Activated naive CD4-positive, alpha-beta T cell treated with Interleukin-2 at 50 U/mL for 16 hours (primary cell): Measurements from ENCODE around the gene CNTNAP4.

Experiments
- DNase-seq: peaks from one replicate; pipeline ENCODE4 v3.0.0-alpha.2; 2020

The CNTNAP4 gene

DNA sequence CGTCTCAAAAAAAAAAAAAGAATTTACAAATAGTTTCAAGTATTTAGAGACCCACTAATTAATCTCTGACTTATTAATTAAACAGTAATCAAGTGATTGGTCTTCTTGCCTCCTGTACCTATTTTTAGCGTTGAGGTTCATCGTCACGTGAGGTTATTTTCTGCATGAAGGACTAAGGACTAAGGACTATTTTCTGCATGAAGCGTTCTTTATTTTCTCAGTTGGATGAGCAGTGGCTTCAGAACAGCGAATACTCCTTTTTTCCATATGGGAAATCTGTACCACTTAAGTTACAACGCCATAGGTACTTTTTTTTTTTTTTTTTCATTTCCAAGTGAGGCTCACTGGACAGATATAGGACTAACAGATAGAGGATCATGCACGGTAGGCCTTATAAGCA, 224.9 kb downstream of the CNTNAP4 start:
- DNase-seq: no peak

DNA sequence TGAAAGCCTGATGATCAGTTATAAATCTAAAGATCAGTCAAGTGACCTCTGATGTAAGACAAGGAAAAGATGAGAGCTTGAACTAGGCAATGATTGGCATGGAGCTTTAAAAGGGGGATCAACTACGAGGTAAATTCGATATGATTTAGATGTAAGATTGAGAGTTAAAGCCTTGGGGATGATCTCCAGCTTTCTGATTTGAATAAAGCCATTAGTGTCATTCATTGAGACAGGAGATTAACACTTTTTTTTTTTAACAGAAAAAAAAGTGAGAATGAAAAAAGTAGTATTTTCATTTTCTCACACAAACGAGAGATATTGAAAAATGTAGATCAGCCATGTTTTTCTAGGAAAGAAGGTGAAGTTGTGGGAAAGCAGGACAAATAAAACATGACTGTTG, 225.4 kb downstream of the CNTNAP4 start:
- no peak for DNase-seq

DNA sequence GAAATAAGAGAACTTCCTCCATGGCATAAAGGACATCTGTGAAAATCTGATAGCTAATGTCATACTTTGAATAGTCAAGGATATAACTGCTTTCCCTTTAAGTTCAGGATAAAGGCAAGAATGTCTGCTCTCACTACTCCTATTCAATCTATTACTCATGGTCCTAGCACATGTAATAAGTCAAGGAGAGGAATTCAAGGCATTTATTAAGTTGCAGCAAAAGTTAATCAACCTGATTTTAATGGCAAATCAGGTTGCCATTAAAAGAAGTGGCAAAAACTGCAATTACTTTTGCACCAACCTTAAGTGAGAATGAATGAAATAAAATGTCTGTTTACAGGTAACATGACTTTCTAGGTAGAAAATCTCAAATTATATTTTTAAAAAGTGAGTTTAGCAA, 225.9 kb downstream of the CNTNAP4 start:
- no peak for DNase-seq

DNA sequence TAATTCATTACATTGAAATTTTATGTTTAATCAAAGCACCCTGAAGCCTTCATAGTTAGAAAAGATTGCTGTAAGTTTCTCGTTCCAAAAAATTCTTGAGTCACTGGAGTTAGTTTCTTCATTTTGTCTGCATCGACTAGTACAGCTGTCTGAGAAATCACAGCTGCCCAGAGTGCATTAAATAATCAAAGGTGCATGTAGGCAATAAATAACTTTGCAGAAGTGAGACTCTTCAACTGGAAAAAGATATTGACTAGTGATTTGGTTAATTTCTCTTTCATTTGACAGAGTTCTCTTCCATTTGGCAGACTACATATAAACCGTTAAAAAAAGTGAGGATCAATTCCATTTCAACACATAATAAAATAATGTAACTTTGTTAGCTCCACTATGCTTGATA, 234.0 kb downstream of the CNTNAP4 start:
- no peak for DNase-seq

DNA sequence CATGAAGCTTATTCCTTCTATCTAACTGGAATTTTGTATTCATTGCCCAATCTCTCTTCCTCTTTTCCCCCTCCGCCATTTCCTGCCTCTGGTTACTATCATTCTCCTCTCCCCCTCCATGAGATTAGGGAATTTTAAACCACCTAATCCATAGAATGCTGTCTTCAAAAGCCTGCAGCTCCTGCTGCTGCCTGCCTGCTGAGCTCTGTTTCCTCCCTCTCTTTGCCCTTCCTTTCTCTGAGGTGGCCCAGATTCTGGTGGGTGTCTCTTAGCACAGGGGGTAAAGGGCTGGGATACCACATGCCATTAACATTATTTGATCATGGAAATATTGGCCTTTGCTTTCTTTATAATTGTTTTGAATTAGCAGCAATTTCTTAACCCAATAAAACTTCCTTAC, 241.6 kb downstream of the CNTNAP4 start:
- DNase-seq: no peak

DNA sequence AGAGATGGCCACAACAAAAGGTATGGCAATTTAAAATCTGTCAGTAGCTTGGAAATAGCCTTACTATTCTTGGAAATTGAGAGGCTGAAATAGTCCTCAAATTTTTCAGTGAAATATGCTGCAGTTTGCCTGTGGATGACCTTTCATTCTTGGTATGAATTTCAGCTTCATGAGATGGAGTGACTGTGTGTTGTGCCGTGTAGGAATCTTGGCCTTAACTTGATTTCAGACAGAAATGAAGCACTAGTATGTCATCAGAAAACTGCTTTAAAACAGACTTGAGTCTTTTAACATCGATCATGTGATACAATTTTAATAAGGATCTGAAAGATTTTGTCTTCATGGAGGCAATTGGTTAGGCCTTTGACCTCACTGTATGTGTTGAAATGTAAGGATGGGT, 247.2 kb downstream of the CNTNAP4 start:
- DNase-seq: no peak

DNA sequence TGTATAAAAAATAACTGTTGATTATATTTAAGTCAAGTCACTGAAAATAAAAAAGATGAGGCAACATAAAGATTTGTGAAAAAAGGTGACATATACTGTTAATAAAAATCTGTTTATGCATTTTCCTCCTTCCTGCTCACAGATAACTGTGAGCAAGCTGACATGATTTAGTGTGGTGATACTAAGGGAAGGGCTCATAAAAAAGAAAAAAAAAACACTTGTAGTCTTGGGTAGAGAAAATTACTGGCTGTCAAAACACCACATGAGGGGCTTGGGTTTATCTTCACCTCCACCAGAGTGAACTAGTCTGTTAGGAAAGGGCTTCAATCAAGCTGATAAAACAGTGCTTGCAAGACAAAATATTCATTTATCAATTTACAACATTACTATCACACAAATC, 247.6 kb downstream of the CNTNAP4 start:
- no peak for DNase-seq

DNA sequence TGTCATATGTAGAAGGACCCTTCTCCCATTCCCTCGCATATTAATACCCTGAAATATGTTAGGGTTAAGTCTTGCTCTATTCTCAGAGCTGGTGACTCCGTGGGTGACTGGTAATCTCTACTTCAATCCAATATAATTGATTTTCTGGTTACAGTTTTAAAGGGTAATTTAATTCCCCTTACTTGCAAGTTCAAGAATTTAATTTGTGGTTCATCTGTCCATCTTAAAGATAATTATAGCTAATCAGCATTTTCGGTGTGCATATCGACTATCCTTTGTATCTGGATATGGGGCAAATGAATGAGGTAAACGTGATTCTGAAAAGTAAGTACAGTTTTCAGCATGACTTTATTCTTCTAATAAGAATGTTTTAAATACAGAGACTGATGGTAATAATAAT, 250.0 kb downstream of the CNTNAP4 start:
- no peak for DNase-seq

DNA sequence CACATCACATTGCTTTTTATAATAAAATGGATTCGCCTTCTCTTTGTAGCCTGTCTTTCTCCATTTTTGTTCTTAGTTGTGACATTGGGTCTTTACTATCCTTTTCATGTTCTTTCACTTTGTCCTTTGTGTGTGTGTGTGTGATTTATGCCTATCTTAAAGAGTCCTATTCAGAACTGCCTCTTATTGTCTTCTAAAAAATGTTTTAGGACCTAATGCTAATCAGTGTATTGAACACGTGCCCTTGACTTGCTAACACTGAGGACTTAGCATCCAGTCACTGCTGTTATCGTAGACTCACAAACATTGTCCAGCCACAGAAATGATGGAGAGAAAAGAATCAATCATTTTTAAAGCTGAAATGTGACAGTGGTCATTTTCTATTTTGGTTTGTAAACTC, 251.9 kb downstream of the CNTNAP4 start:
- no peak for DNase-seq

DNA sequence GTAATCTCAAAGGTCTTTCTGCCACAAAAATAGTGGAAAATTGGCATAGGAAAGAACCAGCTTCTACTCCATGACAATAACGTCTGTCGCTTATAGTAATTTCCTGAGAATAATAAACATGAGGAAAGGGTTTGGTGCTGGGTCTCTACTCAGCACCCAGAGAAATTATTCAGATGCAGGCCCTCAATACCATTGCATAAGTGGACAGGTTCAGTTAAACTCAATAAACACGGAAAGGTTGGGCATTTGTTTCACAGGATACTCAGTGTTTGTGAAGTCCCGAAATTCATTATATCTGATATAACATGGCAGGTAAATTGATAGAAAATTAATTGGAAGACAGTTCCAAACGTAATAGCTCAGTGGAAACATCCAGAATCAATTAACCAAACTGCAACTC, 254.0 kb downstream of the CNTNAP4 start:
- DNase-seq: no peak

DNA sequence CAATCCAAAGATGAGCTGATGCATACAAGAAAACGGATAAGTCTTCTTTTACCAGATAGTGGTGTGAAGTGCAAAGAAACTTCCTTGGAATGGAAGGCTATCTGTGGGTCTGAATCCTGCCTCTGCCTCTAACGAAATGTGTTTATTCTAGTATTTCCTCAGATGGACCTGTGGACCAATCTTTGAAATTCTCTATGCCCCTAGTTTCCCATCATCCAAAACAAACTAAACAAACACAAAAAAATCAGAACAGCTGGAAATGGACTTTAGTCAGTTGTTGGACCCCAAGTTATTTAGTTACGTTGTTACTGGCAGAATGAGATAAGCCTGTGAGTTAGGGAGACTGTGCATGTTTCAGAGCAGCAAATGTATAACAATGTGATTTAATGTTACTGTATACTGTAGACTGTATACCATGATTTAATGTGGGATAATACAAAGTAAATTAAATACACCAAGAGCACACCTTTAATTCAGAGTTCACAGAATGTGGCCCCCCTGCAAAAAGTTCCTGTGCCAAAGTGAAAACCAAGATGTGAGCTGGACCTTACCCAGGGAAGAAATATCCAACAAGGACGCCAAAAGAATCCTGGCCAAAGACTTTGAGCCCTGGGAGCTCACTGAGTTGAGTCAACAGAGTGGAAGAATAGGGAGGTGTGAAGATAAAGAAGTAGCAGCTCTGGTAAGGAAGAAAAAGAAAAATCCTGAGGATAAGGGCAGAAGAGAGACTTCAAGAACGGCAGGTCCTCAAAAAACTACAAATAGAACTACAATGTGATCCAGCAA, 255.2 kb downstream of the CNTNAP4 start:
- DNase-seq: no peak

DNA sequence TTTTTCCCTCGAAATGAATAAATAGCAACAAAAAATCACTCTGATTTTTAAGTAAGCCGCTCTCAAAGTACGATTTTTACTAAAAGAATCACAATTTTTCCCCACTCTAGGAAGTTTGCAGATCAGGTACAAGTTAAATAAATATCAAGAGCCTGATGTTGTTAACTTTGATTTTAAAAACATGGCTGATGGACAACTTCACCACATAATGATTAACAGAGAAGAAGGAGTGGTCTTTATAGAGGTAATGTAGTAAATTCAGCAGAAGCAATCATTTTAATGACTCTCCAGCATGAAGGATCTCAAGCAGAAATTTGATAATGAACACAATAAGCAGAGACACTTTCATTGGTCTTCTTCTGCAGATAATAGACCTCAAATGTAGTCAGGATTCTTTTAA, 262.4 kb downstream of the CNTNAP4 start:
- DNase-seq: no peak

DNA sequence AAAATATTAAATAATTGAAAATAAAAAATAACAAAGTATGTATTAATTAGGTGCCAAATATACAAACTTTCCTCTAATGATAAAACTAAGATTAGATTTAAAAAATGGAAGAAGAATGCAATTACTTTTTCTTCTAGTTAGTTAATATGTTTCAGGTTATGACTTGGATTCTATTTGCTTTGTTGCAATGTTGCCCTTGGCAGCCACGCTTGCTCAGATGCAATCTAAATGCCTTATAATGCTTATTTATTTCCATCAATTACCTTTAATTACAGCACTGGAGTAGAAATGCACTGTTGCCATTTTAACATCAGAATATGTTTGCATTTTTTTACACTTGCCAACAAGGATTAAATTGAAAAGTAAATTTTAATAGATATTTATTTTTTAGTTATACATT, 263.9 kb downstream of the CNTNAP4 start:
- DNase-seq: no peak

DNA sequence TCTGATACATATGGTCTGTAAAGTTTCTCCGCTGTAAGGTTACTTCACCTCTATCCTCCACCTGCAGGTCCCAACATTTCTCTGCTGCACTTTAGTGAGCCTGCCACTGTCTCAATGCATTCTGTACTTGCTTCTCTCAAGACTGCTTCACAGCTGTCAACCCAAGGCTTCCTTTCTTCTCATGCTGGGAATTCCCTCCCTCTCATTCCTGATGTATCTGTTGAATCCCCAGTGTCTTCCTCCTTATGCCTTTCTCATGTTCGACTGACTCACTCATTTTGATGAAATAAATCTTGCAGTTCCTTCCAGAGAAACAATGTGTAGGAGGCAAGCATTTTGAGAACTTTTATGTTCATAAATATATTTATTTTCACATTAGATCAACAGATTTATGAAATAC, 288.3 kb downstream of the CNTNAP4 start:
- no peak for DNase-seq

DNA sequence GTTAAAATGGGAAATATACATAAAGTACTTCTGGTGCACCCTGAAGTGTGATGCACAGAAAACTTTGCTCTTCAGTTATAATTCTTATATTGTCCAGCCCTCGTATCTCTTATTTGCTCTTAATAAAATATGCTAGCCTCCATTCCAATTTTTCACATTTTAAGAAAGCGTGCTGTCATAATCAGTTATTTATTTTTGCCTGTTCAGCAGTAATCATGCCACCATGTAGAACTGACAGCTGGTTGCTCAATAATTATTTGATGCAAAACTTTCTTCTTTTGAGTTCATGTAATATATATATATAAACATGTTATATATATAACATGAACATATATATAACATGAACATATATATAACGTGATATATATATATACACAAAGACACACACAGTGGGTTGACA, 294.6 kb downstream of the CNTNAP4 start:
- no peak for DNase-seq

DNA sequence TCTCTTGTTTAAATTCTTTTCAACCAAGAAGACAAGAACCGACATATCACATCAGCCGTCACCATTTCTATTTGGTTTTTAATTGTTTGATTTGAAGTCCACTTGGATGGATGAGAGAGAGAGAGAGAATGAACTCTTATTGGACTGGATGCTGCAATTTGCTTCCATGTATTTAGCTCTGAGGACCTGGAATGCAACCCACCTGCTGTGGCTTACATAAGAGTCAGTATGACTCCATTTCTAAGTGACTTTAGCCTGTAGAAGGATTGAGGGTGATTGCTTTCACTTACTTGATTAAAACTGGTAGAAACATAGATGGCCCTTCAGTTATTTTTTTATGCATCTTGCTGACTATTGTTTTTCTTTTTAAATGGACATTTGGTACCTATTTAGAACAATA, 296.1 kb downstream of the CNTNAP4 start:
- no peak for DNase-seq

DNA sequence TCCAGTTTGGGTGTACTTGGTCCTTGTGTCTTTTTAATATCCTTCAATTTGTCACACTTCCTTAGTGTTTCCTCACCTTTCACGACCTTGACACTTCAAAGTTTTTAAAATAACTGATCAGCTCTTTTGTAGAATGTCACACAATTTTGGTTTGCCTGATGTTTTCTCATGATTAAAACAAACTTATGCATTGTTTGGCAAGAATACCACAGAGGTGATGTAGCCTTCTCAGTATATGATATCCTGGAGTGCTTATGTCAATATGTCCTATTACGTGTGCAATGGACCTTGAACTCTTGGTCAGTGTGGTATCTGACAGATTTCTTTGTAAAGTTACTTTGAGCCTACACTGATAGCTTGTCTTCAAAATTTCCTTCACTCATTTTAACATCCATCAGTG, 297.4 kb downstream of the CNTNAP4 start:
- no peak for DNase-seq

DNA sequence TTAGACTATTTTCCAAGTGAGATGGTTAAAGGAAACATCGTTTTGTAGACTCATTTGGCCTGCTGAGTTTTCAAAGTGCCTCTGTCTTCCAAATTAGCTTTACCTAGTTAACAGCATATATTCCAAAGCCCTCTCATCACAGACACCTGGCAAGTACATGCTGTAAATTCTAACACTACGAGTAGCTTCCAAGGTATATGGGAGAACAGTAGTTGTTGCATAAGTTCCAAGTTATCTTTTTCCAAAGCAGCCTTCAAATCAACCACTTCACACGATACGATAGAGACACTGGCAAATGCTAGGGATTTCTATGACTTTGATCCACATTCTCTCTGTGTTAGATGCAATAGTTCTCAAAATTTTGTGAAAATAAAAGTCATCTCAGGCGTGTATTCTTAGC, 299.3 kb downstream of the CNTNAP4 start:
- DNase-seq: no peak

DNA sequence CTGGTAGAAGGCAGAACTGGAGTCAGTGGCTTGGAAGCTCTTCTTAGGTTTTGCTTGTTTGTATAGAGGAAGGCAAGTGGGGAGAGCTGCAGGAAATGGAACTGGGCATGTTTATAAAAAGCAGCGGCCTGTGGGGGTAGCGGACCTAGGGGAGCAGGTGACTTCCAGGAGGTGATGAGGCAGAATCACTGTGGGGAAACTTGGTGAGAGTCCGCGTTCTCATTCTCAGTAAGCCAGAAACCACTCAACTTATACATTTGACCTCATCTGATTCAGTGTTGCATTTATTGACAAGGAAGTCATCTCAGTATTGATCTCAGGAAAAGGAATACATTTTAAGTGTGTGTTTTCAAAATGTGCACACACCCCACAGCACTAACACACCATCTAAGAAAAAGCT, 299.8 kb downstream of the CNTNAP4 start:
- DNase-seq: no peak

DNA sequence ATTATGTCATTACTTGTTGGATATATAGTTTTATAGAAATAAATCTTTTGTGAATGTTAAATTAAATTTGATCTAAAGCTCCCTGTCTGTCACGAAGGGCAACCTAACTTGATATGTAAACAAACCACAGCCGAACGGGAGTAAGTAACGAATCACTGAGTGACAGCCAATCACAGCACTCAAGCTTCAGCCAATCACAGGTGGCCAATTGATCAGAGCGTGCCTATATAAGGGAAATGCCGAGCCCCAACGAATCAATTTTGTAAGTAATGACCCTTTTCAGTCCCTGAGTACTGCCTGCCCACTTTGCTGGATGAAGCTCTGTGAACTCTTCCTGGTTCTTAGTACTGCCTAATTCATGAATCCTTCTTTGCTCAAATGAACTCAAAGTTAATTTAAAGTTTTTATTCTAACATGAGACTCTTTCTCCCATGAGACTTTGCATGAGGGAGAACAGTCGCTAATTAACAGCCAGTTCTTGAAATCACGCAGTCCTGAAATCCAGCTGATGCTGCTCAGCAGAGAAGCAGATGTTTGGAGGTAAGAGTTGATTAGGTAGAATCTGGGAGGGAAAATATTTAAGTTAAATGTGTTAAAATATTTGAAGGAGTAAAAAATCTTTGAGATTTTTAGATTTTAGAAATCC, 302.2 kb downstream of the CNTNAP4 start:
- DNase-seq: no peak

DNA sequence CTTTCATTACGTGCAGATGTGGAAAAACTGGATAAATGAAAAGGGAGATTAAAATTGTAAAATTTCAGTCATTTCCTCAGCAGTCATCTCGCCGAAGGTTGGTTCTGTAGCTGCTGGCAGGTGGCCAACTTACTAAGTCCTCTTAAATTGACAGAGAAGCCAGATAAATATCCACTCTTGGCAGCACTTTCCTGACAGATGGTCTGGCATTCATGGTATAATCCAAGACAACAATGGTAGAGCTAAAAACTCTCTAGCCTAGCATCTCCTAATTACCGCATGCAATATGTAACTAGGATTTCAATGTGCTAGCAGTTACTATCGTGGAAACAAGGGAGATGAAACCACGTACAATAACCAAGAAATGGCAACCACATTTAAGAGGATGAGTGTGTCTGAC, 306.3 kb downstream of the CNTNAP4 start:
- DNase-seq: no peak

DNA sequence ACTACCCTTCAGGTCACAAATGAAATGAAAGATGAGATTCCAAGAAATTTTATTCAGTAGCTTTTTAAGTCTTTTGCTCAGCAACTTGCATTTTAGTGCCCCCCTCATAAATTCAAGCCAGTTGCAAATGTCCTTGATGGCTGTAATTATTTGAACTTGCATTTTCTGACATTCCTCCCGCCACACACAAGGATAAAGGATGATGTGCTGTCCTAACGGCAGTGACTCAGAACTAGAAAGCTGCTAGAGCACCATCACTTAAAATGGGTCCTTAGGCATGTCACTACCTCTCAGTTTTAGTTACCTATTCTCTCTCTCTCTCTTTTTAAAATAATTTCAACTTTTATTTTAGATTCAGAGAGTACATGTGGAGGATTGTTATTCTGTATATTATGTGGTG, 306.7 kb downstream of the CNTNAP4 start:
- no peak for DNase-seq

DNA sequence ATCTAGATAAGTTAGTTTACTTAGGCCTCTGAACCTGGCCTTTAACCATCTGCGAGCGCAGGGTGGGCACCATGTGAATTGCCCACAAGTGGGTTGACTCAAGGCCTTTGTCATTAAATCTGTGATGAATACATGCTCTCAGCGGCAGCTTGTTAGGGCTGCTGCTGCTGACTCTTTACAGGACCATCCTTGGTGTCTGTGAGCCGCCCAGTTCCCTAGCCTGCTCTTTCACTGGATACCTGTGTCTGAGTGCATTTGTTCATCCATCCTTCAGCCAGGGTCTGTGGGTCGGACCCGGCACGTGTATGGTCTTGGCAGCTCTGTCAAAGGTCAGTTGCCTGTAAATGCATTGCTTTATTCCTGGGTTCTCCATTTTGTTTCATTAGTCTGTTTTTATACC, 321.3 kb downstream of the CNTNAP4 start:
- no peak for DNase-seq

DNA sequence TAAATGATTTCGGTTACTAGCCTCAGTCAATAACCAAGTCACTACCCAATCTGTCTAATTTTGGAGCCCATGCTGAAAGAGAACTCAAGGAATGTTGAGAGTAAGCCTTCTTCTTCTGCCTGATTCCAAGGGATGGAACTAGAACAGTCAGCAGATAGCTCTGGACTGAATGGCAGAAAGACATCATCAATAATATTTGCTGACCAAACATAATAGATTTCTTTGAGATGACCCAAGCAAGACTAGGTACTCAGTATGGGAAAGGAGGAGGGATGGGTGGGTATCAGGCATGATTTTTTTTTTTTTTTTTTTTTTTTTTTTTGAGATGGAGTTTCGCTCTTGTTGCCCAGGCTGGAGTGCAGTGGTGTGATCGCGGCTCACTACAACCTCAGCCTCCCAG, 330.1 kb downstream of the CNTNAP4 start:
- no peak for DNase-seq
